H1 (cell line): ENCODE results near the gene APOL2.

Experiments used
- CEBPB ChIP-seq: IDR thresholded peaks from 2 replicates; pipeline ENCODE4 v1.6.1; 2012; ENCODE audit warnings: low read depth, low read length
- CREB1 ChIP-seq: IDR thresholded peaks from 2 replicates; pipeline ENCODE4 v1.6.1; 2012; ENCODE audit warnings: inconsistent platforms
- EGR1 ChIP-seq: IDR thresholded peaks from 2 replicates; pipeline ENCODE4 v1.6.1; 2011; ENCODE audit warnings: low read depth, low read length, borderline replicate concordance
- EP300 ChIP-seq, 2 experiments: IDR thresholded peaks; 1 replicate in 1 of 2; 2 replicates in 1 of 2; pipeline ENCODE4 v1.6.1; 2011 to 2012; ENCODE audit warnings: low read depth in 2 of 2, low read length in 2 of 2, mild to moderate bottlenecking in 2 of 2, borderline replicate concordance in 1 of 2, inconsistent platforms in 1 of 2, moderate library complexity in 1 of 2
- EZH2 ChIP-seq: fragments of 200-600 bp; sonication (generic); IDR thresholded peaks from 2 replicates; pipeline ENCODE4 v1.7.1; 2012; ENCODE audit warnings: low read depth, mild to moderate bottlenecking, moderate library complexity, low read length, inconsistent platforms; ENCODE audit not compliant: severe bottlenecking
- HDAC2 ChIP-seq, 2 experiments: fragments of 300-600 bp in 1 of 2; sonication (generic) in 1 of 2; IDR thresholded peaks; 2 replicates each; pipeline ENCODE4 v1.6.1; 2011 to 2012; ENCODE audit warnings: low read depth in 2 of 2, low read length in 2 of 2, mild to moderate bottlenecking in 2 of 2, moderate library complexity in 2 of 2, borderline replicate concordance in 1 of 2, inconsistent platforms in 1 of 2
- HDAC6 ChIP-seq: IDR thresholded peaks from one replicate; pipeline ENCODE4 v1.7.1; 2012; ENCODE audit warnings: low read depth, mild to moderate bottlenecking, inconsistent platforms, low read length, moderate library complexity
- JUN ChIP-seq: IDR thresholded peaks from 2 replicates; pipeline ENCODE4 v1.6.1; 2011; ENCODE audit warnings: low read depth, mild to moderate bottlenecking, improper control_type of control experiment, low read length
- JUND ChIP-seq: IDR thresholded peaks from 2 replicates; pipeline ENCODE4 v1.6.1; 2011; ENCODE audit warnings: mild to moderate bottlenecking, improper control_type of control experiment, low read length
- POLR2A ChIP-seq, 2 experiments: IDR thresholded peaks; 1 replicate in 1 of 2; 2 replicates in 1 of 2; pipeline ENCODE4 v1.6.1; 2011; ENCODE audit warnings: low read depth in 2 of 2, low read length in 2 of 2, mild to moderate bottlenecking in 2 of 2; ENCODE audit errors: control extremely low read depth in 1 of 2
- SUZ12 ChIP-seq: fragments of 200-600 bp; sonication (generic); IDR thresholded peaks from 2 replicates; pipeline ENCODE4 v1.6.1; 2012; ENCODE audit warnings: mild to moderate bottlenecking, inconsistent platforms, low read length, moderate library complexity, mixed read lengths
- TF ChIP-seq, protein P1 (sequence below), 3 experiments: IDR thresholded peaks; 1 replicate in 2 of 3; 2 replicates in 1 of 3; pipeline versions ENCODE4 v1.5.1 to v1.6.1; 2011; ENCODE audit warnings: low read length in 3 of 3, mild to moderate bottlenecking in 3 of 3, inconsistent platforms in 2 of 3, low read depth in 1 of 3, moderate library complexity in 1 of 3; ENCODE audit not compliant: insufficient read depth in 1 of 3; ENCODE audit errors: control extremely low read depth in 1 of 3
- TF ChIP-seq, protein P2 (sequence below): IDR thresholded peaks from 2 replicates; pipeline ENCODE4 v1.6.1; 2012; ENCODE audit warnings: inconsistent platforms

DNA sequence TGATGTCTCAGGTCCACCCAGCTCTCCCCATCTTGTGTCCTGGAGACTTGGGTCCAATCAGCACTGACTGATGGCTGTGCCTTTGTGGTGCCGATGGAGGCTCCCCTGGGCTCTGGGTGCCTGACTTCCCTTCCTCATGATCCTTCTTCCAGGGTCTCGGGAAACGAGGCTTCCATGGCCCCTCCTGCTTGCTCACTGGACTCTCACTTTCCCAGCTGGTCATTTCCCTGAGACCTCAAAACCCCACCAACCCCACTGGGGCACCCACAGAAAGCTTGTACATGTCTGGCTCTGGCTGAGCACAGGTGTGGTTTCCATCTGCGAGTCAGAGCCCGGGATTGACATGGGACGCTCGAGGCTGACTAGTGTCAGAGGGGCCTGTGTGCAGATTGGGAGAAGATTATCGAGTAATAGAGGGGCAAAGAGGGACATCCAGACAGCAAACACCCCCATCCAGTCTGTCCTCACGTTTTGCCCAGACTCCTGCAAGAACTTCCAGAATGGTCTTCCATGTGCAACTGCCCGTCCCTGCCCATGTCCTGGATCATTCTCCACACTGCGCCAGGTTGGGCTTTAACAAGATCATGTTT, 28.7 kb upstream of the APOL2 start:
- TF ChIP-seq JUND = no peak
- no peak for TF ChIP-seq EP300 (IDR thresholded peaks at IDR 0.05; ENCODE audit: borderline replicate concordance in 1 of 2, low read depth in 2 of 2, low read length in 2 of 2)
- TF ChIP-seq, protein P1, sequence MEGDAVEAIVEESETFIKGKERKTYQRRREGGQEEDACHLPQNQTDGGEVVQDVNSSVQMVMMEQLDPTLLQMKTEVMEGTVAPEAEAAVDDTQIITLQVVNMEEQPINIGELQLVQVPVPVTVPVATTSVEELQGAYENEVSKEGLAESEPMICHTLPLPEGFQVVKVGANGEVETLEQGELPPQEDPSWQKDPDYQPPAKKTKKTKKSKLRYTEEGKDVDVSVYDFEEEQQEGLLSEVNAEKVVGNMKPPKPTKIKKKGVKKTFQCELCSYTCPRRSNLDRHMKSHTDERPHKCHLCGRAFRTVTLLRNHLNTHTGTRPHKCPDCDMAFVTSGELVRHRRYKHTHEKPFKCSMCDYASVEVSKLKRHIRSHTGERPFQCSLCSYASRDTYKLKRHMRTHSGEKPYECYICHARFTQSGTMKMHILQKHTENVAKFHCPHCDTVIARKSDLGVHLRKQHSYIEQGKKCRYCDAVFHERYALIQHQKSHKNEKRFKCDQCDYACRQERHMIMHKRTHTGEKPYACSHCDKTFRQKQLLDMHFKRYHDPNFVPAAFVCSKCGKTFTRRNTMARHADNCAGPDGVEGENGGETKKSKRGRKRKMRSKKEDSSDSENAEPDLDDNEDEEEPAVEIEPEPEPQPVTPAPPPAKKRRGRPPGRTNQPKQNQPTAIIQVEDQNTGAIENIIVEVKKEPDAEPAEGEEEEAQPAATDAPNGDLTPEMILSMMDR (IDR thresholded peaks at IDR 0.05; ENCODE audit: control extremely low read depth in 1 of 3, insufficient read depth in 1 of 3, low read depth in 1 of 3, low read length in 3 of 3) = no peak
- TF ChIP-seq HDAC6 = no peak
- no peak for TF ChIP-seq CREB1
- TF ChIP-seq EZH2 = no peak
- no peak for TF ChIP-seq POLR2A (IDR thresholded peaks at IDR 0.05; ENCODE audit: control extremely low read depth in 1 of 2, low read depth in 2 of 2, low read length in 2 of 2)
- TF ChIP-seq EGR1 = no peak
- TF ChIP-seq, protein P2, sequence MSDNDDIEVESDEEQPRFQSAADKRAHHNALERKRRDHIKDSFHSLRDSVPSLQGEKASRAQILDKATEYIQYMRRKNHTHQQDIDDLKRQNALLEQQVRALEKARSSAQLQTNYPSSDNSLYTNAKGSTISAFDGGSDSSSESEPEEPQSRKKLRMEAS = no peak
- TF ChIP-seq HDAC2 (IDR thresholded peaks at IDR 0.05; ENCODE audit: borderline replicate concordance in 1 of 2, low read depth in 2 of 2, low read length in 2 of 2) = no peak
- no peak for TF ChIP-seq SUZ12
- no peak for TF ChIP-seq CEBPB
- TF ChIP-seq JUN = no peak
